ENCODE results near the gene FLT1. TPM values are rescaled to one million over a fixed set of nuclear protein-coding genes. Genes with fewer than 3 reads are reported as not detected.

FLT1 gene
- total and polyA plus RNA-seq, 2 donors, result 20.3 to 37.5 TPM

DNA sequence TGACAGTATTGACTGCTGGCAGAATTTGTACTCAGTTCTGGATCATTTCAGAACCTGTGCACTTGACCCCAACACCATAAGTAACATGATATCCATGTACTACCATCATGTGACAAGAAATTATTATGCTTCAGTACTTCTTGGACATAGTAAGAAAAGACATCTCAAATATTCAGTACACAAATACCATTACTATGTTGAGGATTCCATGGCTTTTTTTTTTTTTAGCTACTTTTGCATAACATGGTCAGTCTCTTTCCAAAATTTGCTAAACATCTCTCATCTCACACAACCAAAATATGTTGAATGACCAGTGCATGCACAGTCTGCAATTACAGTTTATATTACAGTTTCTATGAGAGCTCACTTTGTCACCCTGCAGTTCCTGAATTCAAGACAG, 85.3 kb downstream of the FLT1 start:
- Histone ChIP-seq H3K4me1 (ENCODE audit: insufficient read depth) (no peaks in the 10 kb centered on the region), H3K4me3 (ENCODE audit: low read depth, low read length) (no peak overlapping the region), H3K36me3 (ENCODE audit: insufficient read depth) (no peaks in the 10 kb centered on the region), H3K27ac (ENCODE audit: low read depth) (no peak overlapping the region)
- no peak for DNase-seq (ENCODE audit: extremely low spot score)

DNA sequence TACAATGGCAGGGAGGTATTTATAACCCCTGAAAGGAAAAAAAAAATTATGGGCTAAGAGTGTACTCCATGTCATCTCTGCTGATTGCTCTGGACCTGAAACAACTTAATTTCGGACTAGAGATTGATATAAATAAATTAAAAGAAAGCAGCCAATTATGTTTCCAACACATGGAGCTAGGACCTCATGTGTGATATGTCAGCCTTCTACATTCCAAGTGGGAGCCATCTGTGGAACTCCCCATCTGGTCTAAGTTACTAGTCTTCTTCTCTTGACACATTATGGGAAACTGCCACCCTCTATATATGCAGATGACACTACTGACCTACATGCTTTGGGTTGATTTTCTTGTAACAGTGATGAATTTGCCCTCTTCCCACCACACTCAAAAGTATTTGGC, 86.1 kb downstream of the FLT1 start:
- Histone ChIP-seq H3K4me3 (ENCODE audit: low read depth, low read length) (no peak overlapping the region), H3K27ac (ENCODE audit: low read depth) (no peak overlapping the region), H3K36me3 (ENCODE audit: insufficient read depth) (no peaks in the 10 kb centered on the region), H3K4me1 (ENCODE audit: insufficient read depth) (no peaks in the 10 kb centered on the region)
- 57% methylated on average over 1 of the region's 1 CpG for WGBS
- no peak for DNase-seq (ENCODE audit: extremely low spot score)

DNA sequence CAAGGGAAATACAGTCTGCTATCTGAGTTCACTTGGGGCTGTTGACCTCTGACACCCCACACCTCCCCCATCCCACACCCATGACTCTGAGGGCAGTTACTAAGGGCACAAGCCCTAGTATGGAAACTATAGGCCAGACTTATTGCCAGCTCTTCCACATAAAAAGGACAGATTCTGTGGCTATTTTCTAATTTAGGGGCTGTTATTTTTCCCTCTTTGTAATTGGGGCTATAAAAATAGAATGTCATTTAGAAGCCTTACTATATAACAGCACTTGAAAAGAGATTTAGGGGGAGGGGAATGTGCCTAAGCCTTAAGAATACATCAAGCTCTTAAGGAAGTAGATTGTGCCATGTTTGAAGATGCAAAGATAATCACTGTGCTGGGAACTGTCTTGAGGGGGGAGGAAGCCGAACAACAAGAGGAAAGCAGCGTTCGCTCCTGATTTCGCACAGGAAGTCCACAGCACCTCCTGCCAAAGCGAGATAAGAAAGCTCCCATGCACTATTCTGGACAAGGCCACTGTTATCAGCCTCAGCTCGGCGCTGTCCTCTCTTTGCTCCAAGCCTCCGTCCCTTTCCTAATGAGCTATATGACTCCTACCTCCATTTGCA, 86.6 kb downstream of the FLT1 start:
- no peak overlapping the region for H3K4me3 ChIP-seq (ENCODE audit: low read depth, low read length)

DNA sequence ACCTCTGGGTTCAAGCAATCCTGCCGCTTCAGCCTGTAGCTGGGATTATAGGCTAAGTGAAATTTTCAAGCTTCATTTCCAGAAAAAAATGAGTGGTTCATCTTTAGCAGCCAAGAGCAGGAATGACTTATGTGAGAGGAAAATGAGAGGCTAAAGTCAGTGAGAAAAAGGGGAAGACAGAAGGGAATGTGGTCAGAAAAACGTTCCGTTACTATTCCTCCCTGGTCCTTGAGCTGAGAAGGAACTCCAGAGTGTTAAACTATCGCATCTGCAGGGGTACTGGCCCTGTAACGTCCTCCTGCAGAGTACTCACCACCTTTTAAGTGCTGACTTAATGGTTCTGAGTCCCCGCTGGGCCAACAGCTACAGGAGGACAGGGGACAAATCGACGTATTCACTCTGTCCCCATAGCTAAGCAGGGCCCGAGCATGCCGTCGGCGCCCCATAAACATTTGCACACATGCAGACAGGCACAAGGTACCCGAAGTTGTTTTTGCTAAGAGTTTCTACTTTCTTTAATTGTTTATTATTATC, 88.1 kb downstream of the FLT1 start:
- Histone ChIP-seq H3K4me1 (ENCODE audit: insufficient read depth) (no peaks in the 10 kb centered on the region), H3K27ac (ENCODE audit: low read depth) (no peak overlapping the region), H3K4me3 (ENCODE audit: low read depth, low read length) (no peak overlapping the region), H3K36me3 (ENCODE audit: insufficient read depth) (no peaks in the 10 kb centered on the region)
- no peak for DNase-seq (ENCODE audit: extremely low spot score)
- 79% methylated on average over 13 of the region's 13 CpGs for WGBS

More for the DNA sequence above, 86.6 kb downstream of the FLT1 start:
- DNase-seq (ENCODE audit: extremely low spot score), result peak; percentile 5
- WGBS, result 20% methylated on average over 8 of the region's 8 CpGs
- H3K27ac ChIP-seq (ENCODE audit: low read depth), result no peak overlapping the region
- H3K4me1 ChIP-seq (ENCODE audit: insufficient read depth), result no peaks in the 10 kb centered on the region
- H3K36me3 ChIP-seq (ENCODE audit: insufficient read depth), result no peaks in the 10 kb centered on the region

DNA sequence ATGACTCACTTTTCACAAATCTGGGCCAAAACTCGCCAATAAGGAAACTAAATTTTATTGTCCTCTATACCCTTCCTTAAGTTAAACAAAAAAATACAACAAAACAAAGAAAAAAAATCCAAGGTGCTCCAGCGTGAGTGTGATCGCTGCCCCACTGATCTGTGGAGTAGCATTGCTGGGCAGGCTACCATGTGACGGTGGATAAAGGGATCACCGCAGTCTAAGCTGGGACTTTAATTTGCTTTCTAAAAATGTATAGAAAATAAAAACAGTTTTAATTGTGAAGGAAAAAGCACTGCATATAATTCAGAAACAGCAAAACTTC, 92.9 kb downstream of the FLT1 start:
- DNase-seq (ENCODE audit: extremely low spot score), result no peak
- Histone ChIP-seq H3K4me1 (ENCODE audit: insufficient read depth) (no peaks in the 10 kb centered on the region), H3K4me3 (ENCODE audit: low read depth, low read length) (no peak overlapping the region), H3K27ac (ENCODE audit: low read depth) (no peak overlapping the region), H3K36me3 (ENCODE audit: insufficient read depth) (no peaks in the 10 kb centered on the region)
- WGBS, result 81% methylated on average over 5 of the region's 5 CpGs

DNA sequence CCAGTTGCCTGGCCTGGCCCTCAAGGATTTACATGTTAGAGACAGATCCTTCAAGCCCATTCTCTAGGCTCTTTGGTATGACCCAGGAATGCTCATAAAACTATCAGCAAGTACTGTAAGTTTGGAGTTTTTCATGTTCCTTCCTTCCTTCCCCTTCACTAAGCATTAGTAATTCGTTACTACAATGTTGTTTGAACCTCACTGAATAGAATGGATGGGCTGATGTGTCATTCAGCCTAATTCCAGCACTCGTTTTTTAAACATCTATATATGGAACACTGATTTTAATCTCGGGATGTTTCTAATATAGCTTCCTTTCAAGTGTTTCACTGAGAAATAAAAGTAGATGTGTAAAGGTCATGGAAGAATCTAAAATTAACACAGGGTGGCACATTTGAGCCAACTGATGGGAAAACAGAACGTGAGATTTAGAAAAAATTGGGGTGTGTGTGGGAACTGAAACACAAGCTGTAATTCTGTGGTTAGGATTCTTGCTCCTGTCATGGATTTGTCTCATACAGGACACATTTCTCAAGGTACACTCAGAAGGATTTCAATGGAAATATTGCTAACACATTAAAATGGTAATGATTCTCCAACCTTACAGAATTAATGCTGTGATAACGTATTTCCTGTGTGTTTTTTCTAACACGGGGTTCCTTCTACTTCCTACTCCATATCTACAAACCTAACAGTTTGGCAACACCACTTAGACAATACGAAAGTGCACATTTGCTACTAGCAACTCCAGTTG, 93.4 kb downstream of the FLT1 start:
- no peak overlapping the region for H3K4me3 ChIP-seq (ENCODE audit: low read depth, low read length)
- WGBS, result 24% methylated on average over 7 of the region's 7 CpGs
- H3K4me1 ChIP-seq (ENCODE audit: insufficient read depth), result no peaks in the 10 kb centered on the region
- H3K27ac ChIP-seq (ENCODE audit: low read depth), result no peak overlapping the region
- DNase-seq (ENCODE audit: extremely low spot score), result no peak
- no peaks in the 10 kb centered on the region for H3K36me3 ChIP-seq (ENCODE audit: insufficient read depth)

DNA sequence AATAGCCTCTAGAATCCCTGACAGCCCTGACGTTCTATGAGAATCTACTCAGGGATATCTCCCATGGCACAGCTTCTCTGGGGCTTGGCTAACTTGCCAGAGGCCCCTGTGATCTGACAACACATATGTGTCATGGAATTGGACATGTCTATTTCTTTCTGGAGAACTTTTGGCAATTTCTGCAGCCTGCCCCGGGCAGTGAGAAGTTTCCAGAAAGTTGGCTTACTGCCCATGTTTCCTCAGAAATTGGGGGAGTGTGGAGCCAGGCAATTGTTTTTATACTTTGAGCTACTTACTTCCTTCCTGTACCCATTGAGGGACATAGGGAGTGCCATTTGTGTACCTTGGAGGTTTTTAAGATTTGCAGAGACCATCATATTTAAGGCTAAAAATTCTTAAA, 98.9 kb downstream of the FLT1 start:
- no peaks in the 10 kb centered on the region for H3K36me3 ChIP-seq (ENCODE audit: insufficient read depth)
- no peak overlapping the region for H3K27ac ChIP-seq (ENCODE audit: low read depth)
- no peak overlapping the region for H3K4me3 ChIP-seq (ENCODE audit: low read depth, low read length)
- WGBS, result 31% methylated on average over 2 of the region's 2 CpGs
- no peak for DNase-seq (ENCODE audit: extremely low spot score)
- no peaks in the 10 kb centered on the region for H3K4me1 ChIP-seq (ENCODE audit: insufficient read depth)

DNA sequence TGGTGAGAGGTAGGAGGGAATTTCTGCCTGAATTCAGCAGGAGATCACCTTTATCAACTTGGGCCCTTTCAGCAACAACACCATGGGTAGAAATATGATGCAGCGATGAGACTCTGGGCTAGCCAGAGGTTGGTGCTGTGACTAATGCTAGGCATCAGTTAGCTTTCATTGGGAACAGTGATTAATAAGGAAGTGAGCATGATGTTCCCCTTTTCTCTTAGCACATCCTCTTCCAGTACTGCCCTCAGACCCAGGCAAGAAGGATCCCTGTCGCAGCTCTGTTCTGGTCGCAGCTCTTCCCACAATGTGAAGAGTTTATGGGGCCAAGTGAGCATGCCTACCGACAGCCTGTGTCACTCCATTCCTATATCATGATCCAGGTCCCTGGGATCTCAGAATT, 100.5 kb downstream of the FLT1 start:
- 74% methylated on average over 4 of the region's 4 CpGs for WGBS
- Histone ChIP-seq H3K4me1 (ENCODE audit: insufficient read depth) (no peaks in the 10 kb centered on the region), H3K4me3 (ENCODE audit: low read depth, low read length) (no peak overlapping the region), H3K27ac (ENCODE audit: low read depth) (no peak overlapping the region), H3K36me3 (ENCODE audit: insufficient read depth) (no peaks in the 10 kb centered on the region)
- no peak for DNase-seq (ENCODE audit: extremely low spot score)

DNA sequence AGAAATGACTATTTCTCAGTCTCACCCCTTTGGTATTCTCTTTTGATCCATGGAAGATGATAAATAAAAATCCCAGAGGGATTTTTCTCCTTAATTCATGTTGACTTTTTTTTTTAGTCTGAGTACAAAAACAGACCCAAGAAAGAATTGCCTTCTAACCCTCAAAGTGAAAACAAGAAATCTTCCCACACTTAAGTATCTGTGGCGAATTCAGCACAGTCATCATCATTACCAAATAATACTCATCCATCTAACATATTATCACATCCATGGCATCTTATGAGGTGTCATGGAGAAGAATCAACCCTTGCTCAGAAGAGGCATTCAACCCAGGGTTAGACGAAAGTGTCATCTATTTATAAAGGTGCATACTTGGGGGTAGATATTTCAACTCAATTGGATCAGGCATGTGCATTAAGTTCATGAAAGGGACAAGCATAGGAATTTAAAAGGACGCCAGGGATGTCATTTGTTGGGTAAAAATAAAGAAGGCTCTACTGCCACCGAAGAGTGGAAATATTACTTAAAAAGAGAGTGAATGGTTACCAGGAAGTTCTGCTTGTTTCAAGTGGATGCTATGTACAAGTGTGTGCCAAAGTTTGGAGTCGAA, 101.9 kb downstream of the FLT1 start:
- no peak overlapping the region for H3K4me3 ChIP-seq (ENCODE audit: low read depth, low read length)
- H3K4me1 ChIP-seq (ENCODE audit: insufficient read depth), result no peaks in the 10 kb centered on the region
- H3K27ac ChIP-seq (ENCODE audit: low read depth), result no peak overlapping the region
- no peak for DNase-seq (ENCODE audit: extremely low spot score)
- no peaks in the 10 kb centered on the region for H3K36me3 ChIP-seq (ENCODE audit: insufficient read depth)
- 69% methylated on average over 5 of the region's 5 CpGs for WGBS

DNA sequence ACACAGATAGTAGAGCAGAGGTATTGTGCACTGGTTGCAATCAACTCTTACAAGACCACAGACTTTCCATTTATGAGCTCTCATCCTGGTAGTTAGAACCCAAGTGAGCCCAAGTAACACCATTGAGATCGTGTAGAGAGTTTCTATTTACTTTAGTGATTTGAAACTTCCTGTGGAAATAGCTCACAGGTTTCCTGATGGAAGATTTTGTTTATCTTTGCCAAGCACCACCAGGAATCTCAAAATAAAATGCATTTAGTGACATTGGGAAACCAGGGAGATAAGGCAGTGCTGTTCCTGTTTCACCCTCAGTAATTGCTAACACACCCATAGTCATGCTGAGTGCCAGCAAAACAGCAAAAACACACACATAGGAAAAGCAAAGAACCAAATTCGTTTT, 102.5 kb downstream of the FLT1 start:
- H3K27ac ChIP-seq (ENCODE audit: low read depth), result no peak overlapping the region
- 22% methylated on average over 2 of the region's 2 CpGs for WGBS
- no peak for DNase-seq (ENCODE audit: extremely low spot score)
- H3K36me3 ChIP-seq (ENCODE audit: insufficient read depth), result no peaks in the 10 kb centered on the region
- H3K4me1 ChIP-seq (ENCODE audit: insufficient read depth), result no peaks in the 10 kb centered on the region
- H3K4me3 ChIP-seq (ENCODE audit: low read depth, low read length), result no peak overlapping the region

DNA sequence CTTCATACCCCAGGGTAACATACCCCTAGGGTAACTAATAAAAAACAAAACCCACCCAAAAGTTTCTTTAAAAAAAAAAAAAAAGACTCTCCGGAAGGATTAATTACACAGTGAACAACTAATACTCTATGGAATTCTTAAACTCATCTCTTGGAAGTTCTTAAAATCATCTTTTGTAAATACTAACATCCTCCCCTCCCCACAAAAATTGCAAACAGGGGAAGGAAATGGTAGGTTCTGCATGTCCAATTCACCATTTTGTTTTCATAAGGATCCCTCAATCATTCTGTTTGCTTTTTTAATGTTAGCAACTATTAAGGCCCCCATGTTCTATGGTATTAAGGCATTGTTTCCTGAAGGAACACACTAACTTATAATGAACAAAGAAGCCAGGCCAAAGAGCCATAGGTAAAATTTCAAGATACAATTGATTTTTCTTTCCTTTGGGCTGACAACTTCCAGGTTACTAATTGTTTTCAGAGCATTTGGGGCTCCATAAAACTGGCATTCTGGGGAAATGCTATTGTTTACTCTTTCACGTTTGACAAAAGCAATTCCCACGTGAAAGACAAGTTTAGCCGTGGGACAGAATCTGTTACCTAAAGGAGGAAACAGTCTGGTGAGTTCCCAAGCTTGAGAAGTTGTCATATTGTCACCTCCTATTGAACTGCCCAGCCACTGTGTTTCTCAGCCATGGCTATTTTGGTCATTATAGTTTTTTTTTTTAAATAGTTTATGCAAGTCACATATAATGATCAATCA, 107.0 kb downstream of the FLT1 start:
- 49% methylated on average over 4 of the region's 4 CpGs for WGBS
- Histone ChIP-seq H3K27ac (ENCODE audit: low read depth) (no peak overlapping the region), H3K4me3 (ENCODE audit: low read depth, low read length) (no peak overlapping the region), H3K36me3 (ENCODE audit: insufficient read depth) (no peaks in the 10 kb centered on the region), H3K4me1 (ENCODE audit: insufficient read depth) (no peaks in the 10 kb centered on the region)
- no peak for DNase-seq (ENCODE audit: extremely low spot score)

DNA sequence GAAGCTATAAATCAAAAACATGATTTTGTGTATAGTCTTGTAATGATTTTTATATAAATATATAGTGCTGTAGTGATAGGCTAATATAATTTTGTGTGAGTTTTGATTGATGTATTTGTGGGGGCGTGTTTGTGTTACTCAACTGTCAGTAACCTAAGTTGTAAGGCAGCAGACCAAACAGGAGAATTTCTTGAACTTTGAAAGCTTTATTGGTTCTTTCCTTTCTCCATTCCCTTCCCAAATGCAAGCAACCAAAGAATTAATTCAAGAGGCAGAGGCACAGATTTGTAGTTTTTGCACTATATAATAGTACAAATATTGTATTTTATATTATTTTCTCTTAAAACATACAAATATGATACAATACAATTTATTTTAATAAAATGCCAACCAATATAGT, 109.6 kb downstream of the FLT1 start:
- 78% methylated on average over 1 of the region's 1 CpG for WGBS
- Histone ChIP-seq H3K4me1 (ENCODE audit: insufficient read depth) (no peaks in the 10 kb centered on the region), H3K36me3 (ENCODE audit: insufficient read depth) (no peaks in the 10 kb centered on the region), H3K4me3 (ENCODE audit: low read depth, low read length) (no peak overlapping the region), H3K27ac (ENCODE audit: low read depth) (no peak overlapping the region)
- no peak for DNase-seq (ENCODE audit: extremely low spot score)

DNA sequence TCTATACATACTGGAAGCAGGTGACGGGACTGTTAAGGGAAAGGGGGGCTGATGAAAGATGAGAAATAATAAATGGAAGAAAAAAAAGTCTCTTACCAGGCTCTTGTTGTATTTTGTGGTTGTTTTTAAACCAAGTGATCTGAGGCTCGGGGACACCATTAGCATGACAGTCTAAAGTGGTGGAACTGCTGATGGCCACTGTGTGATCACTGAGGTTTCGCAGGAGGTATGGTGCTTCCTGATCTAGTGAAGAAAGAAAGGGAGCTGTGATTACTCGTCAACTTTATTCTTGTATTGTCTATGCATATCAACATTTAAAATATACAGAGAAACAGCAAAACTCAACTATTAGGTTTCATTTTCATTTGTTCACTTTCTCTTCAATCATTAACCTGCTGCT, 110.1 kb downstream of the FLT1 start:
- Histone ChIP-seq H3K36me3 (ENCODE audit: insufficient read depth) (no peaks in the 10 kb centered on the region), H3K4me1 (ENCODE audit: insufficient read depth) (no peaks in the 10 kb centered on the region), H3K27ac (ENCODE audit: low read depth) (no peak overlapping the region), H3K4me3 (ENCODE audit: low read depth, low read length) (no peak overlapping the region)
- WGBS, result 86% methylated on average over 4 of the region's 4 CpGs
- no peak for DNase-seq (ENCODE audit: extremely low spot score)

DNA sequence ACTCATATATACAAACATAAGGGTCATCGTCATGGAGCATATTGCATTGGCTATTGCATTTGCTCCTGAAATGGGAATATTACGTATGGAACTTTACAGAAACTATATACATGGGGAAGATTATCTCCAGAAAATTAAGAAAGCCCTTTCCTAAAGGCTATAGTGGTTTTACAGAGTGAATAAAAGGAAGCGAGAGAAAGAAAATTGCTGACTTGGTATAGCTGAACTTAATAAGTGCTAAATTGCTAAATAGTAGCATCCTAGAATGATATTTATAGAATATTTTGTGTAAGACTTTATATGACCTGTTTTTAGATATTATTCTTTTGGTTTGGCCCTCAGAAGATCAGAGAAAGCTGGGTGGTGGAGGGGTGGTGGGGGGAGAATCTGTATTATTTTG, 114.6 kb downstream of the FLT1 start:
- no peaks in the 10 kb centered on the region for H3K36me3 ChIP-seq (ENCODE audit: insufficient read depth)
- no peak overlapping the region for H3K4me3 ChIP-seq (ENCODE audit: low read depth, low read length)
- no peaks in the 10 kb centered on the region for H3K4me1 ChIP-seq (ENCODE audit: insufficient read depth)
- H3K27ac ChIP-seq (ENCODE audit: low read depth), result no peak overlapping the region
- no peak for DNase-seq (ENCODE audit: extremely low spot score)
- WGBS, result 91% methylated on average over 3 of the region's 3 CpGs
